Fibroblast of upper back skin (primary cell): ENCODE results near the gene TMEM89.

Source experiments
- DNase-seq: peaks from one replicate; pipeline ENCODE4 v3.0.0-alpha.2; 2013

TMEM89 gene

GRCh38 chr3:48585411-48585810 is 36.2 kb downstream of the TMEM89 start:
- no peak for DNase-seq

- no peak for DNase-seq
Observed at GRCh38 chr3:48584836-48585235, 36.7 kb downstream of the TMEM89 start.

- no peak for DNase-seq
Observed at GRCh38 chr3:48581621-48582481, 39.7 kb downstream of the TMEM89 start.

GRCh38 chr3:48576647-48577046 is 44.9 kb downstream of the TMEM89 start:
- no peak for DNase-seq

- no peak for DNase-seq
Observed at GRCh38 chr3:48575366-48575765, 46.2 kb downstream of the TMEM89 start.

- no peak for DNase-seq
Observed at GRCh38 chr3:48573973-48574585, 47.5 kb downstream of the TMEM89 start.

- DNase-seq: no peak
Observed at GRCh38 chr3:48572517-48572916, 49.1 kb downstream of the TMEM89 start.

GRCh38 chr3:48571938-48572337 is 49.6 kb downstream of the TMEM89 start:
- no peak for DNase-seq
